Left ventricle myocardium inferior (tissue), 1 donor: ENCODE data around the gene SLC17A9. TPM values are rescaled to one million over a fixed set of nuclear protein-coding genes. Genes with fewer than 3 reads are reported as not detected.

Source experiments
- DNase-seq: peaks from one replicate; pipeline ENCODE4 v3.0.0-alpha.2; 2020
- H3K27ac ChIP-seq: fragments of 200-600 bp; replicated peaks from 2 replicates; pipeline ENCODE4 v1.8.0; 2021
- H3K27me3 ChIP-seq: fragments of 200-600 bp; 2 replicates; pipeline ENCODE4 v1.8.0; 2021; ENCODE audit warnings: low read depth
- H3K36me3 ChIP-seq: fragments of 200-600 bp; 2 replicates; pipeline ENCODE4 v1.8.0; 2021
- H3K4me1 ChIP-seq: fragments of 200-600 bp; 2 replicates; pipeline ENCODE4 v1.8.0; 2021
- H3K4me3 ChIP-seq: fragments of 200-600 bp; 2 replicates; pipeline ENCODE4 v1.8.0; 2021; ENCODE audit warnings: mild to moderate bottlenecking, moderate library complexity
- H3K9me3 ChIP-seq: fragments of 200-600 bp; replicated peaks from 2 replicates; pipeline ENCODE4 v1.8.0; 2021
- intact Hi-C: fragments of 100-400 bp; cut with micrococcal nuclease; formaldehyde crosslinking; loops from one replicate; pipeline ENCODE4 v1.11.0; 2022
- total RNA-seq: library from RNA; stranded (reverse); fragmentation: NEBNext Ultra II Directional; extraction: Animal tissue kit (Norgen Biotek cat#: 25700); gene quantifications from one replicate; pipeline ENCODE4 v1.2.1, GENCODE V29; 2021
- TF ChIP-seq, protein P1 (sequence below): fragments of 200-600 bp; IDR thresholded peaks from 2 replicates; pipeline ENCODE4 v1.8.0; 2021; ENCODE audit warnings: antibody characterized with exemption, mild to moderate bottlenecking, borderline replicate concordance
- donor health status: DM: no; HTN: yes; CAD: no; lungs with severe emphysema.

SLC17A9 gene
- total RNA-seq, 1 donor from 2014 or later, result 0.47 TPM

DNA sequence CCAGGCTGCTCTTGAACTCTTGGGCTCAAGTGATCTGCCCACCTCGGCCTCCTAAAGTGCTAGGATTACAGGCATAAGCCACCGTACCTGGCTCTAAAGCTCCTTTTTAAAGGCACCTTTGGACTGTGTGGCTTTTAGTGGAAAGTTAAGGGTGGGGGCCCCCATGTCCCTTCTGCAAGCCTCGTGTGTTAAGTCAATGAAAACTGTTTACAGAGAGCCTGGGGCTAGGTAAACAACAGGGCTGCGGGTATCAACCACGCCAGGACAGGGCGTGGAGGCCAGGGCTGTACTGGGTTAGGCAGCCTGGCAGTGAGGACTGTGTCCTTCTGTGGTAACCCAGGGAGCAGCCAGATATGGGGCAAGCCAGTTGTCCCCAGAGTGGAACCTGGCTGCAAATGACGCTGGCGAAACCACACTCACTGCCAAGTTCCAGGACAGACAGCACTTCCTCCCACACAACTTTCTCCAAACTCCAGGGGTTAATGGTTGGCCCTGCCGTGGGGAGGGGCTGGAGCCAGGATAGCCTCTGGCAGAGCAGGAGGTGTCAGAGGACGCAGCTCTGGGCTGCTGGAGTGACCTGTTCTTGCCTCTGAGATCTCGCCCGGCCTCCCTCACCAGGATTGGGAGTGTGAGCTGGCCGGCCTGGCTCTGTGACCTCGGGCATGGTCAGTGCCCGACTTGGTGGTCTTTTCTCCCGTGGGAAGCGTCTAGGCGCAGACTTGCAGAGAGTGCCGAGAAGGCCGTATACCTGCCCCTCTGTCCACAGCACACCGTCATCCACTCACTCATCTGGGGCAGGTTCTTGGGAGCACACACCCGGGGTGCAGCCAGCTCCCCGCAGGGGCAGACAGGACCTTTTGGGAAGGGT lies 3.2 kb downstream of the SLC17A9 start:
- Histone ChIP-seq H3K4me3 (no peak overlapping the region), H3K4me1 (peaks cover 41% of the 10 kb centered on the region), H3K36me3 (no peaks in the 10 kb centered on the region), H3K27me3 (no peaks in the 10 kb centered on the region), H3K9me3 (no peaks in the 10 kb centered on the region), H3K27ac (peak overlapping the region; percentile 67)
- intact Hi-C loops, result no loop called here
- TF ChIP-seq, protein P1, sequence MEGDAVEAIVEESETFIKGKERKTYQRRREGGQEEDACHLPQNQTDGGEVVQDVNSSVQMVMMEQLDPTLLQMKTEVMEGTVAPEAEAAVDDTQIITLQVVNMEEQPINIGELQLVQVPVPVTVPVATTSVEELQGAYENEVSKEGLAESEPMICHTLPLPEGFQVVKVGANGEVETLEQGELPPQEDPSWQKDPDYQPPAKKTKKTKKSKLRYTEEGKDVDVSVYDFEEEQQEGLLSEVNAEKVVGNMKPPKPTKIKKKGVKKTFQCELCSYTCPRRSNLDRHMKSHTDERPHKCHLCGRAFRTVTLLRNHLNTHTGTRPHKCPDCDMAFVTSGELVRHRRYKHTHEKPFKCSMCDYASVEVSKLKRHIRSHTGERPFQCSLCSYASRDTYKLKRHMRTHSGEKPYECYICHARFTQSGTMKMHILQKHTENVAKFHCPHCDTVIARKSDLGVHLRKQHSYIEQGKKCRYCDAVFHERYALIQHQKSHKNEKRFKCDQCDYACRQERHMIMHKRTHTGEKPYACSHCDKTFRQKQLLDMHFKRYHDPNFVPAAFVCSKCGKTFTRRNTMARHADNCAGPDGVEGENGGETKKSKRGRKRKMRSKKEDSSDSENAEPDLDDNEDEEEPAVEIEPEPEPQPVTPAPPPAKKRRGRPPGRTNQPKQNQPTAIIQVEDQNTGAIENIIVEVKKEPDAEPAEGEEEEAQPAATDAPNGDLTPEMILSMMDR, result no peak
- DNase-seq, result no peak

DNA sequence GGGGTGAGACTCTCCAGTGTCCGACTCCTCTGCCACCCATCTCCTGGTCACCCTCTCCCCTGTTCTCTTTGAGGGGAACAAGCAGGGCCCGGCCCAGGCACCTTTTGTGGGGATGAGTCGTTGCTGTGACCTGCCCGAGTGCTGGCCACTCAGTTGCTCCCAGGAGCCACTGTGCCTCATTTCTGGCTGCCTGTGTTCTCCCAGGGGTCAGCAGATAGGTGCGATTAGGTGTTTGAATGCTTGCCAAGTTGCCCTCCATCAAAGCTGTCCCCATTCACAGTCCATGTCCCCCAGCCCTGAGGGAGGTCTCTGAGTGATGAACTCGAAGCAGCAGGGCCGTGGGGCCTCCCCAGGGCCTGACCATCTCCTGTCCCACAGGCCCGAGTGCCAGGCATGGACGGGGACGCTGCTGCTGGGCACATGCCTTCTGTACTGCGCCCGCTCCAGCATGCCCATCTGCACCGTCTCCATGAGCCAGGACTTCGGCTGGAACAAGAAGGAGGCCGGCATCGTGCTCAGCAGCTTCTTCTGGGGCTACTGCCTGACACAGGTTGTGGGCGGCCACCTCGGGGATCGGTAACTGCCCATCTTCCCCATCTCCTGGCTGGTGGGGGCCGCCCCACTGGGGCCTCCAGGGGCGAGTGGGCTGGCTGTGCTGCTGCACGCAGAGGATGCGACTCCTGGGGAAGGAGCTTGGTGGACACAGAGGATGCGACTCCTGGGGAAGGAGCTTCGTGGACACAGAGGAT lies 4.1 kb downstream of the SLC17A9 start:
- Histone ChIP-seq H3K27ac (peak overlapping the region; percentile 67), H3K9me3 (no peaks in the 10 kb centered on the region), H3K36me3 (no peaks in the 10 kb centered on the region), H3K4me3 (no peak overlapping the region), H3K4me1 (peaks cover 41% of the 10 kb centered on the region), H3K27me3 (no peaks in the 10 kb centered on the region)
- intact Hi-C loops, result no loop called here
- no peak for DNase-seq
- TF ChIP-seq, protein P1, result no peak

DNA sequence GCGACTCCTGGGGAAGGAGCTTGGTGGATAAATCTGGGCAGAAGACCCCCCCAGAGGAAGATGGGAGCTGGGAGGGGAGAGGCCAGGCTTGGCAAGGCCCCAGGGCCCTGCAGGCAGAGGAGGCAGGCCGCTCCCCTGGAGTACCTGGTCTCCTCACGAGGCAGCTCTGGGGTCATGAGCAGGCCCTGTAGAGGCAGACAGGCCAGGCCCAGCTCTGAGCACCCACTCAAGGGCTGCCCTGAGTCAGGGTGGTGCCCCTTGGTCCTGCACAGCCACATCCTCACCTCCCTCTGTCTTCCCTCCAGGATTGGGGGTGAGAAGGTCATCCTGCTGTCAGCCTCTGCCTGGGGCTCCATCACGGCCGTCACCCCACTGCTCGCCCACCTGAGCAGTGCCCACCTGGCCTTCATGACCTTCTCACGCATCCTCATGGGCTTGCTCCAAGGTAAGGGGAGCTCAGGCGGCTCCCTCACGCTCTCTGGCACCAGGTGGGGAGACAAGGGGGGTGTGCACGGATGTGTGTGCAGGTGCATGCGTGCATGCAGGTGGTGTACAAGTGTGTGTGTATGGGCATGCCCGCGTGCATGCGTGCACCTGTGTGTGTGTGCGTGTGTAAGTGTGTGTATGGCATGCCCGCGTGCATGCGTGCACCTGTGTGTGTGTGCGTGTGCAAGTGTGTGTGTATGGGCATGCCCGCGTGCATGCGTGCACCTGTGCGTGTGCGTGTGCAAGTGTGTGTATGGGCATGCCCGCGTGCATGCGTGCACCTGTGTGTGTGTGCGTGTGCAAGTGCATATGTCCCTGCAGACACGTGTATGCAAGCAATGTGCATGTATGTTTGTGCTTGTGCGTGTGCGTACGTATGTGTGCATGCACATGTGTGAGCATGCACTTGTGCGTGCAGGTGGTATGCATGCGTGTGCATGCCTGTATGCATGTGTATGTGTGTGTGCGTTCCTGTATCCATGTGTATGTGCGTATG lies 4.9 kb downstream of the SLC17A9 start:
- Histone ChIP-seq H3K27me3 (no peaks in the 10 kb centered on the region), H3K4me1 (peaks cover 35% of the 10 kb centered on the region), H3K4me3 (no peak overlapping the region), H3K27ac (no peak overlapping the region), H3K9me3 (no peaks in the 10 kb centered on the region), H3K36me3 (no peaks in the 10 kb centered on the region)
- intact Hi-C loops, result no loop called here
- TF ChIP-seq, protein P1, result no peak
- DNase-seq, result no peak

DNA sequence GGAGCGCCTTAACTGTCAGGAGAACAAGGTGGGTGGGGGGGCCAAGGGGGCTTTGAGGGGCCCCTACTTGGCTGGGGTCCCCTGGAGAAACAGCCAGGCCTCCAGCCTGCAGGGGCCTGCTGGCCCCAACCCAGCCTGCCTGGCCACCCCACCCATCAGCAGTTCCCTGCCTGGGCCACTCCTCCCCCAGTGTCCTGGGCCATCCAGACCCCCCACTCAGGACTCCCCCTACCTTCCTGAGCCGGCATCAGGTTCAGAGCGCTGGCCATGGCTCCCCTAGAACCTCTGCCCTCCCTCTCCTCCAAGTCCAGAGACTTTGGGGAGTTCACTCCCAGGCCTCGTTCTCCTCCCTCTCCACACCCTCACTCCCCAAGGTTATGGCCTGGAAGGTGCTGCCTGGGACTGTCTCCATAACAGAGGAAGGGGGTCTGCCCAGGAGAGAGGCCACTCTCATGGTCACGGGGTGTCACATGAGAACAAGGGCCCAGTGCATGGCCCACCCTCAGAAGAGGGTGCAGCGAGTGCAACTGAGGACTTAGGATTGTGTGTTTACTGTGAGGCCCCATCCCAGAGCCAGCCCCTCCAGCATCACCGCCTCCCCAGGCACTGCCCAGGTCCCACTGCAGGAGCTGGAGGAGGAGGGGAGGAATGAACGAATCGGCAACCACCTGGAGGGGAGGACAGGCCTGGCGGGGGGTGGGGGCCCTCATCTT lies 6.0 kb downstream of the SLC17A9 start:
- H3K4me3 ChIP-seq, result no peak overlapping the region
- H3K27me3 ChIP-seq, result no peaks in the 10 kb centered on the region
- no peaks in the 10 kb centered on the region for H3K9me3 ChIP-seq
- intact Hi-C loops, result no loop called here
- TF ChIP-seq, protein P1, result no peak
- no peak overlapping the region for H3K27ac ChIP-seq
- H3K4me1 ChIP-seq, result peaks cover 24% of the 10 kb centered on the region
- H3K36me3 ChIP-seq, result no peaks in the 10 kb centered on the region
- no peak for DNase-seq
